ENCODE results near the gene ZCCHC24.

DNA sequence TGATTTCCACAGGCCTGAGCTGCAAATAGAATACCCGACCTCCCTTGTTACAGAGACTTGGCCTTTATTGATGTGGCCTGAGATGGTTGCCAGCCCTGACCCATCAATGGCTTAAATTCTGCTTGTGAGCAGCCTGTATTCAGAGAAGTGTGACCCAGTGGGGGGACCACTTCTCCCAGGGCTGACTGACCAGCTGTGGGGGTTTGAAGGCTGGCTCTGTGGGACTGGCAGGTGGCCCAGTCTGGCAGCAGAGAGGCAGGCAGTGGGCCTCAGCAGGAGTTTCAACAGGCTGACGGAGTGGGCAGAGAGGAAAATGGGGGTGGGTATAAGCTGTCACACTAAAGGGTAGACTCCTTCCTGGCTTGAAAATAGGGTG, 110.3 kb downstream of the ZCCHC24 start:
- TF ChIP-seq, protein P1, sequence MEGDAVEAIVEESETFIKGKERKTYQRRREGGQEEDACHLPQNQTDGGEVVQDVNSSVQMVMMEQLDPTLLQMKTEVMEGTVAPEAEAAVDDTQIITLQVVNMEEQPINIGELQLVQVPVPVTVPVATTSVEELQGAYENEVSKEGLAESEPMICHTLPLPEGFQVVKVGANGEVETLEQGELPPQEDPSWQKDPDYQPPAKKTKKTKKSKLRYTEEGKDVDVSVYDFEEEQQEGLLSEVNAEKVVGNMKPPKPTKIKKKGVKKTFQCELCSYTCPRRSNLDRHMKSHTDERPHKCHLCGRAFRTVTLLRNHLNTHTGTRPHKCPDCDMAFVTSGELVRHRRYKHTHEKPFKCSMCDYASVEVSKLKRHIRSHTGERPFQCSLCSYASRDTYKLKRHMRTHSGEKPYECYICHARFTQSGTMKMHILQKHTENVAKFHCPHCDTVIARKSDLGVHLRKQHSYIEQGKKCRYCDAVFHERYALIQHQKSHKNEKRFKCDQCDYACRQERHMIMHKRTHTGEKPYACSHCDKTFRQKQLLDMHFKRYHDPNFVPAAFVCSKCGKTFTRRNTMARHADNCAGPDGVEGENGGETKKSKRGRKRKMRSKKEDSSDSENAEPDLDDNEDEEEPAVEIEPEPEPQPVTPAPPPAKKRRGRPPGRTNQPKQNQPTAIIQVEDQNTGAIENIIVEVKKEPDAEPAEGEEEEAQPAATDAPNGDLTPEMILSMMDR (IDR thresholded peaks at IDR 0.05 in 8 of 11, conservative IDR thresholded peaks at IDR 0.05 in 3 of 11), result no peak
- TF ChIP-seq POLR2AphosphoS5 (IDR thresholded peaks at IDR 0.05), result no peak
